Measurements from ENCODE around the gene WDFY3.

GRCh38 chr4:84848432-84848831 lies 118.1 kb downstream of the WDFY3 start:
- TF ChIP-seq CTCF (IDR thresholded peaks at IDR 0.05) (no peak), POLR2AphosphoS5 (IDR thresholded peaks at IDR 0.05) (no peak)
